GM21528 (cell line): Measurements from ENCODE around the gene TACC3.

Experiments
- ATAC-seq: cut with Tn5 transposase; IDR thresholded peaks from one replicate; pipeline ENCODE4 v1.9.1; 2021; ENCODE audit warnings: mild to moderate bottlenecking, moderate library complexity; ENCODE audit not compliant: unreplicated experiment, low FRiP score

TACC3 gene

GRCh38 chr4:1786544-1787362 is 65.4 kb downstream of the TACC3 start:
- no peak for ATAC-seq

GRCh38 chr4:1787411-1788077 is 66.2 kb downstream of the TACC3 start:
- no peak for ATAC-seq

- no peak for ATAC-seq
These were observed 67.1 kb downstream of the TACC3 start for GRCh38 chr4:1788254-1788973.

GRCh38 chr4:1789552-1789951 is 68.2 kb downstream of the TACC3 start:
- ATAC-seq: no peak

GRCh38 chr4:1790005-1790404 is 68.7 kb downstream of the TACC3 start:
- no peak for ATAC-seq

GRCh38 chr4:1792158-1792831 is 71.0 kb downstream of the TACC3 start:
- ATAC-seq: no peak

- no peak for ATAC-seq
These were observed 71.6 kb downstream of the TACC3 start, which contains the start of gene FGFR3 for GRCh38 chr4:1792832-1793495. Gene FGFR3 (plus strand): TSS chr4:1793293. CDS start chr4:1793935, 642 bp downstream.

GRCh38 chr4:1793496-1793840 is 72.1 kb downstream of the TACC3 start:
- no peak for ATAC-seq

GRCh38 chr4:1793940-1794808 is 72.9 kb downstream of the TACC3 start:
- no peak for ATAC-seq
